Upper lobe of left lung (tissue), 6 donors: ENCODE results near the gene RNF40. TPM values are rescaled to one million over a fixed set of nuclear protein-coding genes. Genes with fewer than 3 reads are reported as not detected.

Experiments used
- ATAC-seq, 2 donors: fragments of 200-7000 bp; cut with Tn5 transposase; one replicate each; pipeline ENCODE4 v1.9.1; 2022; ENCODE audit warnings: mild to moderate bottlenecking in 2 of 2, moderate library complexity in 2 of 2; ENCODE audit not compliant: low FRiP score in 2 of 2
- DNase-seq, 2 donors: peaks; one replicate each; pipeline ENCODE4 v3.0.0-alpha.2; 2019 to 2020
- H3K27ac ChIP-seq, 4 donors: fragments of 200-600 bp; sonication (generic); one replicate each; pipeline ENCODE4 v1.5.1; 2016 to 2019
- H3K27me3 ChIP-seq, 4 donors: fragments of 200-600 bp; sonication (generic); one replicate each; pipeline ENCODE4 v1.5.1; 2017 to 2019
- H3K36me3 ChIP-seq, 4 donors: fragments of 200-600 bp; sonication (generic); one replicate each; pipeline ENCODE4 v1.5.1; 2016 to 2019
- H3K4me1 ChIP-seq, 4 donors: fragments of 200-600 bp; sonication (generic); one replicate each; pipeline ENCODE4 v1.5.1; 2018 to 2019
- H3K4me3 ChIP-seq, 4 donors: fragments of 200-600 bp; sonication (generic); one replicate each; pipeline ENCODE4 v1.5.1; 2017 to 2019; ENCODE audit warnings: mild to moderate bottlenecking in 2 of 4, moderate library complexity in 1 of 4
- H3K9me3 ChIP-seq, 4 donors: fragments of 200-600 bp; sonication (generic); one replicate each; pipeline ENCODE4 v1.5.1; 2018 to 2019
- EP300 ChIP-seq, 4 donors: sonication (generic); formaldehyde crosslinking; IDR thresholded peaks; one replicate each; pipeline ENCODE4 v1.5.1; 2017; ENCODE audit warnings: antibody characterized with exemption in 4 of 4, control low read depth in 2 of 4
- POLR2A ChIP-seq, 4 donors: fragments of 450-650 bp; IDR thresholded peaks; one replicate each; pipeline ENCODE4 v1.5.1; 2016 to 2017; ENCODE audit warnings: antibody characterized with exemption in 4 of 4, mild to moderate bottlenecking in 2 of 4
- POLR2AphosphoS5 ChIP-seq, 2 donors: sonication (generic); formaldehyde crosslinking; IDR thresholded peaks; one replicate each; pipeline ENCODE4 v1.5.1; 2017; ENCODE audit warnings: antibody characterized with exemption in 2 of 2
- WGBS, 2 donors: methylation state at CpG; one replicate each; pipeline ENCODE4 v1.1.5; 2017 to 2018; 5-methylcytosine and 5-hydroxymethylcytosine counted together
- total RNA-seq, 6 donors: library from RNA; depleted of rRNA in 4 of 6; stranded (reverse); fragments of >200 nt in 4 of 6; gene quantifications; one replicate each; pipeline versions ENCODE4 v1.1.0 to v1.2.1, GENCODE V29; 2016 to 2021
- TF ChIP-seq, protein P1 (sequence below), 6 experiments: fragments of 450-650 bp in 4 of 6; fragments of 200-600 bp in 2 of 6; sonication (generic) in 2 of 6; IDR thresholded peaks; one replicate each; pipeline ENCODE4 v1.5.1; 2016 to 2019; ENCODE audit warnings: antibody characterized with exemption in 6 of 6
- donor health status: DM: no; HTN: no; CAD: no; lungs with moderate emphysema.
- donor health status: DM: no; HTN: yes; CAD: no; lungs with severe emphysema.

The RNF40 gene
- total RNA-seq, 6 donors from 2014 or later: 69.9 to 137 (median 95.2) TPM

GRCh38 chr16:30775392-30776188 is 13.5 kb downstream of the RNF40 start:
- H3K36me3 ChIP-seq: peaks cover 17 to 41% (median 34%) of the 10 kb centered on the region in 4 donors
- 0% methylated on average over 31 to 45 of the region's 81 CpGs for WGBS, 2 donors
- H3K9me3 ChIP-seq: no peaks in the 10 kb centered on the region
- DNase-seq: peak; percentile 88 to 92
- H3K27me3 ChIP-seq: no peaks in the 10 kb centered on the region
- peak; percentile 88 to 93 for ATAC-seq
- peaks cover 11 to 33% (median 19%) of the 10 kb centered on the region in 4 donors for H3K4me1 ChIP-seq
- peak overlapping the region; percentile 39 to 86 (median 70) for H3K4me3 ChIP-seq
- TF ChIP-seq POLR2AphosphoS5 (IDR thresholded peaks at IDR 0.05) (peak; percentile 26 to 51), POLR2A (IDR thresholded peaks at IDR 0.05) (peak in 1 of 4 donors; percentile 67), EP300 (IDR thresholded peaks at IDR 0.05) (peak in 1 of 4 donors; percentile 24)
- TF ChIP-seq, protein P1, sequence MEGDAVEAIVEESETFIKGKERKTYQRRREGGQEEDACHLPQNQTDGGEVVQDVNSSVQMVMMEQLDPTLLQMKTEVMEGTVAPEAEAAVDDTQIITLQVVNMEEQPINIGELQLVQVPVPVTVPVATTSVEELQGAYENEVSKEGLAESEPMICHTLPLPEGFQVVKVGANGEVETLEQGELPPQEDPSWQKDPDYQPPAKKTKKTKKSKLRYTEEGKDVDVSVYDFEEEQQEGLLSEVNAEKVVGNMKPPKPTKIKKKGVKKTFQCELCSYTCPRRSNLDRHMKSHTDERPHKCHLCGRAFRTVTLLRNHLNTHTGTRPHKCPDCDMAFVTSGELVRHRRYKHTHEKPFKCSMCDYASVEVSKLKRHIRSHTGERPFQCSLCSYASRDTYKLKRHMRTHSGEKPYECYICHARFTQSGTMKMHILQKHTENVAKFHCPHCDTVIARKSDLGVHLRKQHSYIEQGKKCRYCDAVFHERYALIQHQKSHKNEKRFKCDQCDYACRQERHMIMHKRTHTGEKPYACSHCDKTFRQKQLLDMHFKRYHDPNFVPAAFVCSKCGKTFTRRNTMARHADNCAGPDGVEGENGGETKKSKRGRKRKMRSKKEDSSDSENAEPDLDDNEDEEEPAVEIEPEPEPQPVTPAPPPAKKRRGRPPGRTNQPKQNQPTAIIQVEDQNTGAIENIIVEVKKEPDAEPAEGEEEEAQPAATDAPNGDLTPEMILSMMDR (IDR thresholded peaks at IDR 0.05): peak in 1 of 6 experiments; percentile 15
- H3K27ac ChIP-seq: peak overlapping the region; percentile 74 to 79 (median 77)

- TF ChIP-seq POLR2A (IDR thresholded peaks at IDR 0.05) (no peak), EP300 (IDR thresholded peaks at IDR 0.05) (no peak), POLR2AphosphoS5 (IDR thresholded peaks at IDR 0.05) (no peak)
- TF ChIP-seq, protein P1 (IDR thresholded peaks at IDR 0.05): no peak
- Histone ChIP-seq H3K36me3 (peaks cover 6 to 32% (median 24%) of the 10 kb centered on the region in 4 donors), H3K4me3 (no peak overlapping the region), H3K9me3 (no peaks in the 10 kb centered on the region), H3K4me1 (peaks cover 11 to 34% (median 19%) of the 10 kb centered on the region in 4 donors), H3K27ac (no peak overlapping the region), H3K27me3 (no peaks in the 10 kb centered on the region)
- ATAC-seq (no peak), DNase-seq (peak in 1 of 2 donors; percentile 56)
- 82 to 84% methylated on average over 4 to 7 of the region's 7 CpGs for WGBS, 2 donors
These were observed 15.6 kb downstream of the RNF40 start for GRCh38 chr16:30777591-30778297.

DNA sequence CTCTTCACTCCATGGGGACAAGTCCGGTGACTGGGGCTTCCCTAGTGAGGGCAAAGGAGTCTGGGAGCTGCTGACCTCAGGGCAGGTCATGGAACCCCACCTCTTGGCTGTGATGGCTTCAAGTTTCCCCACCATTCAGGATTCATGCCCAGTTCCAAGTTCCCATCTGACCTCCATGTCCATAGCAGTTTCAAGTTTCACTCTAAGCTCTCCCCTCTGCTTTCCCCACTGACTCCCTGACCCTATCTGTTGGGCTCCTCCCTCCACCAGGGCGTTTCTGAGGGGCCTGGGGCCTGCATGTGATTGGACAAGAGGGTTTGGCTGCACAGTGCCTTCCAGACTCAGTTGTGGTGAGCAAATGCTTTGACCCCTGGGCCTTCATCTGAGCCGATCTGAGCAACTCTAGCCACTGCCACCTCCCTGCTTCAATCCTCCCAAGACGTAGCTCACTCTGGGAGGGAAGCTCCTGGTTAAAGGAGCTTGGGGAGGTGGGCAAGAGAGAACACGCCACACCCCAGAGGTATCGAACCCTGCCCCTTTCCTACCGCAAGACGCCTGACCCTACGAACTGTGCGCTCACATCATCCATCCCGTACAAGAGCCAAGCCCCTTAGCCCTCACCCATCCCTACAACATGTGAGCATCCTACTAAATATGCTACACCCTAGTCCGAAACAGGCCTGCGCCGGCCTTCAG is 16.6 kb downstream of the RNF40 start:
- no peak for DNase-seq
- no peak for ATAC-seq
- TF ChIP-seq, protein P1 (IDR thresholded peaks at IDR 0.05): no peak
- no peak for TF ChIP-seq POLR2A (IDR thresholded peaks at IDR 0.05)
- no peak for TF ChIP-seq EP300 (IDR thresholded peaks at IDR 0.05)
- no peak for TF ChIP-seq POLR2AphosphoS5 (IDR thresholded peaks at IDR 0.05)
- Histone ChIP-seq H3K27me3 (no peaks in the 10 kb centered on the region), H3K36me3 (peaks cover 7 to 32% (median 24%) of the 10 kb centered on the region in 4 donors), H3K9me3 (no peaks in the 10 kb centered on the region), H3K4me3 (no peak overlapping the region), H3K27ac (no peak overlapping the region), H3K4me1 (peaks cover 11 to 34% (median 19%) of the 10 kb centered on the region in 4 donors)
- WGBS, 2 donors: 85 to 88% methylated on average over 12 to 14 of the region's 14 CpGs

GRCh38 chr16:30779596-30779995 is 17.5 kb downstream of the RNF40 start:
- Histone ChIP-seq H3K4me1 (peaks cover 11 to 26% (median 18%) of the 10 kb centered on the region in 4 donors), H3K27ac (no peak overlapping the region), H3K9me3 (no peaks in the 10 kb centered on the region), H3K4me3 (no peak overlapping the region), H3K36me3 (peaks cover 7 to 32% (median 26%) of the 10 kb centered on the region in 4 donors), H3K27me3 (no peaks in the 10 kb centered on the region)
- WGBS, 2 donors: 87 to 93% methylated on average over 6 of the region's 6 CpGs
- no peak for DNase-seq
- no peak for ATAC-seq
- TF ChIP-seq, protein P1 (IDR thresholded peaks at IDR 0.05): no peak
- no peak for TF ChIP-seq EP300 (IDR thresholded peaks at IDR 0.05)
- TF ChIP-seq POLR2A (IDR thresholded peaks at IDR 0.05): no peak
- no peak for TF ChIP-seq POLR2AphosphoS5 (IDR thresholded peaks at IDR 0.05)
